Measurements from ENCODE around the gene CNKSR1. TPM values are rescaled to one million over a fixed set of nuclear protein-coding genes. Genes with fewer than 3 reads are reported as not detected.

The CNKSR1 gene
- total and polyA plus RNA-seq, 2 of the 13 experiments (the other 11 are each of a cell fraction or from before 2014, with no cell fraction given): 3.4 to 8.9 TPM

DNA sequence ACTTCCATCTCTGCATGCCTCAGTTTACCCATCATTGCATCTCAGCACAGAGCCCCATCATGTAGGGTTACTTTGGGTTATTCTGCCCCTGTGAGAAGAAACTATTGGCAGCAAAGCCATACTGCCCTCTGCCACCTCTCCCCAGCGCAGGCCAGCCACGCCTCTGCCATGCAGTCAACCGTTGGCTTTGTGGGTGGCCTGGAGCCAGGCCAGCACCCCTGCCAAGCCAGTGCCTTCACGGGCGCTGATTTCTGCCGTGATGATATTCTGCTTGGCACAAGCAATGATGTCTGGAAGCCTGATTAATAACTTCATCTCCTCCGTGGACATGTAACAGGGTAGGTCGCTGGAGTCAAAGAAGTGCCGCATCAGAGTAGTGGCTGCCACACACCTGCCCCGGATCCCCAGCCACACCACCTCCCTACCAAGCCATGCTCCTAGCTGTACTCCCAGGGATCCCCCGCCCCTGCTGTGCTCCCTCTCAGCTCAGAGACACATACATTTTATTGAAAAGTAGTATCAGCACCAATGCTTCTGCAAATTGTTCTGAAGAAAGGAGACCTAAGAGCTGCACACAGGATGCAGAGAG lies 41.7 kb downstream of the CNKSR1 start (continued):
- TF ChIP-seq MNT (IDR thresholded peaks at IDR 0.05): no peak

- POLR2A ChIA-PET: no interaction called here
- FAIRE-seq: no peak
- WGBS (ENCODE audit: low lambda C conversion rate): 47% methylated on average over 22 of the region's 27 CpGs
Measured at GRCh38 chr1:26220199-26220912, 43.1 kb downstream of the CNKSR1 start.

More at GRCh38 chr1:26220199-26220912, 43.1 kb downstream of the CNKSR1 start:
- Histone ChIP-seq H3K4me1 (ENCODE audit: insufficient read depth, low read length) (peaks cover 19% of the 10 kb centered on the region), H3K36me3 (replicated peaks in 1 of 2; ENCODE audit: control insufficient read depth in 1 of 2, insufficient read depth in 2 of 2, low read length in 2 of 2) (no peaks in the 10 kb centered on the region), H3K79me2 (ENCODE audit: insufficient read depth, low read length) (no peaks in the 10 kb centered on the region), H3K4me2 (ENCODE audit: low read depth, low read length) (no peak overlapping the region), H3K9ac (ENCODE audit: insufficient read depth, low read depth, low read length) (no peak overlapping the region), H4K20me1 (ENCODE audit: insufficient read depth, low read length) (no peaks in the 10 kb centered on the region), H2AFZ (ENCODE audit: low read length) (no peak overlapping the region), H3K9me3 (ENCODE audit: low read length) (no peaks in the 10 kb centered on the region), H3K4me3 (replicated peaks in 1 of 3; ENCODE audit: insufficient read depth in 1 of 3, low read depth in 2 of 3, low read length in 3 of 3) (no peak overlapping the region), H3K27me3 (ENCODE audit: control insufficient read depth in 1 of 2, insufficient read depth in 2 of 2, low read length in 2 of 2) (peaks cover 0 to 6% of the 10 kb centered on the region in 2 experiments; a peak in 3 of 5 replicates), H3K27ac (ENCODE audit: extremely low read length, insufficient read depth, low read length) (no peak overlapping the region)
- no peak for TF ChIP-seq TFE3 (CRISPR knock-in tag; IDR thresholded peaks at IDR 0.05)
- TF ChIP-seq PHB2 (IDR thresholded peaks at IDR 0.05; ENCODE audit: partially characterized antibody): no peak
- no peak for TF ChIP-seq ERF (CRISPR knock-in tag; IDR thresholded peaks at IDR 0.05)
- no peak for TF ChIP-seq JARID2 (CRISPR knock-in tag; IDR thresholded peaks at IDR 0.05; ENCODE audit: insufficient replicate concordance)
- TF ChIP-seq FIP1L1 (IDR thresholded peaks at IDR 0.05; ENCODE audit: borderline replicate concordance, insufficient read depth, low read depth, low read length): no peak
- TF ChIP-seq CSRNP1 (CRISPR knock-in tag; IDR thresholded peaks at IDR 0.05): no peak
- no peak for TF ChIP-seq PRDM10 (CRISPR knock-in tag; IDR thresholded peaks at IDR 0.05; ENCODE audit: low read depth)
- intact Hi-C loops (cut with micrococcal nuclease; ENCODE audit: unreplicated experiment): no loop called here
- BruUV-seq (replicated peaks): no TSS peak
- DNase-seq (ENCODE audit: low spot score) (no peak), ATAC-seq (no peak)
- in situ Hi-C loops (cut with HindIII; ENCODE audit: extremely low pct_ligation_motif_present, low pct_unique_long_range_greater_than_20kb): no loop called here
- CTCF ChIA-PET (ENCODE audit: low intra/inter-chr PET ratio, low total read pairs): no interaction called here

All from HepG2 (cell line).